Measurements from ENCODE around the gene RASD1.
"Not testable (repeated sequence)": the region's sequence is repeated elsewhere in the genome, so short reads cannot be mapped to it uniquely, and the experiment has no call there.

RASD1 gene

DNA sequence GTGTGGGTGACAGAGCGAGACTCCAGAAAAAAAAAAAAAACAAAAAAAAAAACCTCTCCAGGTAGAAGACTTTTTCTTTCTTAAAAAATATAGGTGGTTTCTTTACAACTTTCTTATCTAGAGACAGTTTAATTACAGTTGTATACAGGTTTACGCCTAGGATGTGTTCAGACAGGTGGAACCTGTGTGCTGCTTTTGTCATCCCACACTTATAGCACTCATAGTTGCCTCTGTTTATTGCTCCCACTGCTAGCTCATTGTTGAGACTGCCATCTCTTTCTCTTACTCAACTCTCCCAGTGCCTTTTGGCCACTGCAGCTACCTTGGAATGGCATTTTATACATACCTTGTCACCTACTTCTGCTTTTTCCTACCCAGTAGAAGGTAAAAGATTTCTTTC is 38.5 kb downstream of the RASD1 start:
- TF ChIP-seq, protein P1, sequence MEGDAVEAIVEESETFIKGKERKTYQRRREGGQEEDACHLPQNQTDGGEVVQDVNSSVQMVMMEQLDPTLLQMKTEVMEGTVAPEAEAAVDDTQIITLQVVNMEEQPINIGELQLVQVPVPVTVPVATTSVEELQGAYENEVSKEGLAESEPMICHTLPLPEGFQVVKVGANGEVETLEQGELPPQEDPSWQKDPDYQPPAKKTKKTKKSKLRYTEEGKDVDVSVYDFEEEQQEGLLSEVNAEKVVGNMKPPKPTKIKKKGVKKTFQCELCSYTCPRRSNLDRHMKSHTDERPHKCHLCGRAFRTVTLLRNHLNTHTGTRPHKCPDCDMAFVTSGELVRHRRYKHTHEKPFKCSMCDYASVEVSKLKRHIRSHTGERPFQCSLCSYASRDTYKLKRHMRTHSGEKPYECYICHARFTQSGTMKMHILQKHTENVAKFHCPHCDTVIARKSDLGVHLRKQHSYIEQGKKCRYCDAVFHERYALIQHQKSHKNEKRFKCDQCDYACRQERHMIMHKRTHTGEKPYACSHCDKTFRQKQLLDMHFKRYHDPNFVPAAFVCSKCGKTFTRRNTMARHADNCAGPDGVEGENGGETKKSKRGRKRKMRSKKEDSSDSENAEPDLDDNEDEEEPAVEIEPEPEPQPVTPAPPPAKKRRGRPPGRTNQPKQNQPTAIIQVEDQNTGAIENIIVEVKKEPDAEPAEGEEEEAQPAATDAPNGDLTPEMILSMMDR (conservative IDR thresholded peaks at IDR 0.05; ENCODE audit: low read depth, low read length): no peak
- H3K4me3 ChIP-seq (ENCODE audit: low read length): no peak overlapping the region
- DNase-seq (ENCODE audit: low read depth): no peak

- TF ChIP-seq, protein P1 (conservative IDR thresholded peaks at IDR 0.05; ENCODE audit: low read depth, low read length): no peak
- no peak overlapping the region for H3K4me3 ChIP-seq (ENCODE audit: low read length)
- no peak for DNase-seq (ENCODE audit: low read depth)
Observed at GRCh38 chr17:17456251-17456650, 39.9 kb downstream of the RASD1 start.

DNA sequence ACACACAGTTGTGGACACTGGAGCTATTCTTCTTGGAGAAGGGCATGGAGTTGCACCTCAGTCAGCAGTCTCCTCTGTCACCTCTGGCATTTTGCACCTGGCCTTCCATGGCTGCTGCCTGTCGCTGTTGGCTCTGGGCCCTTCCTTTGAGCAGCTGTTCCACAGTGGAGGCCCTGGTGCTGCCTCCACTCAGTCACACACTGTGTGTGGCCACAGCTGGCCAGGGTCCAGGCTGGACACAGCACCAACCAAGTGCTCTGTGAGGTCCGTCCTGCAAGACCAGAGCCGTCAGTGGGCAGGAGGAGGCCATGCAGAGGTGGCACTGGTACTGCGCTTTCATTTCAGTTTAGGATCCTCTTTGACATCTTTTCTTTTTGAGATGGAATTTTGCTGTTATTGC is 41.0 kb downstream of the RASD1 start:
- TF ChIP-seq, protein P1 (conservative IDR thresholded peaks at IDR 0.05; ENCODE audit: low read depth, low read length): no peak
- H3K4me3 ChIP-seq (ENCODE audit: low read length): no peak overlapping the region
- DNase-seq (ENCODE audit: low read depth): no peak

DNA sequence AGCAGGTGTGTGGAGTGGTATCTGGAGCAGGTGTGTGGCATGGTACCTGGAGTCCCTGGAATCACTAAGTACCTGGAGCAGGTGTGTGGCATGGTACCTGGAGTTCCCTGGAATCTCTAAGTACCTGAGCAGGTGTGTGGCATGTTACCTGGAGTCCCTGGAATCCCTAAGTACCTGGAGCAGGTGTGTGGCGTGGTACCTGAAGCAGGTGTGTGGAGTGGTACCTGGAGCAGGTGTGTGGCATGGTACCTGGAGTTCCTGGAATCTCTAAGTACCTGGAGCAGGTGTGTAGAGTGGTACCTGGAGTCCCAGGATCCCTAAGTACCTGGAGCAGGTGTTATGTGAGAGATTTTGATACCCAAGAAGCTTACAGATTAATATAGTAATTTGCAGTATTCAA is 41.5 kb downstream of the RASD1 start:
- DNase-seq (ENCODE audit: low read depth); H3K4me3 ChIP-seq (ENCODE audit: low read length): not testable (repeated sequence)

DNA sequence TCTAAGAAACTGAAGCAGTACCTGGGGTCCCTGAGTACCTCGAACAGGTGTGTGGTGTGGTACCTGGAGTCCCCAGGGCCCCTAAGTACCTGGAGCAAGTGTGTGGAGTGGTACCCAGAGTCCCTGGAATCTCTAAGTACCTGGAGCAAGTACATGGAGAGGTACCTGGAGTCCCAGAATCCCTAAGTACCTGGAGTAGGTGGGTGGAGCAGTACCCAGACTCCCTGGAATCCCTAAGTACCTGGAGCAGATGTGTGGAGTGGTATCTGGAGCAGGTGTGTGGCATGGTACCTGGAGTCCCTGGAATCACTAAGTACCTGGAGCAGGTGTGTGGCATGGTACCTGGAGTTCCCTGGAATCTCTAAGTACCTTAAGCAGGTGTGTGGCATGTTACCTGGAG is 41.9 kb downstream of the RASD1 start:
- DNase-seq (ENCODE audit: low read depth): no peak
- H3K4me3 ChIP-seq (ENCODE audit: low read length): no peak overlapping the region
- TF ChIP-seq, protein P1 (conservative IDR thresholded peaks at IDR 0.05; ENCODE audit: low read depth, low read length): no peak

GRCh38 chr17:17453088-17453487 is 43.1 kb downstream of the RASD1 start:
- H3K4me3 ChIP-seq (ENCODE audit: low read length): no peak overlapping the region

DNA sequence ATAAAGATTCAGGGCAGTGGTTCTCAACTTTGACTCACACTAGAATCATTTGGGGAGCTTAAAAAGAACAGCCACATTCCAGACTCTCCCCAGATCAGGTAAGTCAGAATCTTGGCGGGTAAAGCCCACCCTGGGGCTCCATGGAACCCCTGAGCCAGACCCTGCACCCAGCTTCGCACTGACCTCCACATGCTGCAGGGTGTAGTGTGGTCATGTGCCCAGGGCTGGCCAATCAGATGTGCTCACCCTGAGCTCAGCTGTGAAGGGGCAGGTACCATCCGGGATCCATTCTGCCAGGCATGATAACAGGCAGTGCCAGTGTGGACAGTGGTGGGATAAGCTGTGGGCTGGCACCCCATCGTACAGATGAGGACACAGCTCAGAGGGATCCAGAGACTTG is 47.5 kb downstream of the RASD1 start:
- no peak for DNase-seq (ENCODE audit: low read depth)
- H3K4me3 ChIP-seq (ENCODE audit: low read length): no peak overlapping the region
- TF ChIP-seq, protein P1 (conservative IDR thresholded peaks at IDR 0.05; ENCODE audit: low read depth, low read length): no peak

More at GRCh38 chr17:17453088-17453487, 43.1 kb downstream of the RASD1 start:
- TF ChIP-seq, protein P1 (conservative IDR thresholded peaks at IDR 0.05; ENCODE audit: low read depth, low read length): no peak
- no peak for DNase-seq (ENCODE audit: low read depth)

GRCh38 chr17:17448076-17448475 is 48.1 kb downstream of the RASD1 start:
- TF ChIP-seq, protein P1 (conservative IDR thresholded peaks at IDR 0.05; ENCODE audit: low read depth, low read length): no peak
- no peak for DNase-seq (ENCODE audit: low read depth)
- H3K4me3 ChIP-seq (ENCODE audit: low read length): no peak overlapping the region
